ENCODE data around the gene CPM.

The CPM gene

GRCh38 chr12:68903511-68903910 lies 29.5 kb downstream of the CPM start:
- DNase-seq, result no peak

GRCh38 chr12:68901551-68901950 lies 31.4 kb downstream of the CPM start:
- no peak for DNase-seq

GRCh38 chr12:68901145-68901544 lies 31.8 kb downstream of the CPM start:
- no peak for DNase-seq

DNA sequence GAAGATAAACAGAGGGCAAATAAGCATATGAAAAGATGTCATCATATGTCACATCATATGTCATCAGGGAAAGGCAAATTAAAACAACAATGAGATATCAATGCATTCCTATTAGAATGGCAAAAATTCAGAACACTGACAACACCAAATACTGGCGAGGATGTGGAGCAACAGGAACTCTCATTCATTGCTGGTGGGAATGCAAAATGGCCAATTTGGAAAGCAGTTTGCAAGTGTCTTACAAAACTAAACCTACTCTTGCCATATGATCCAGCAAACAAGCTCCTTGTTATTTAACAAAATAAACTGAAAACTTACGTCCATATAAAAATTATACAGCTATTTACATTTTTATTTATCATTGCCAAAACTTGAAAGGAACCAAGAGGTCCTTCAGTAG lies 32.7 kb downstream of the CPM start:
- no peak for DNase-seq

- DNase-seq, result no peak
These were observed 33.7 kb downstream of the CPM start for GRCh38 chr12:68899251-68899771.

- no peak for DNase-seq
These were observed 36.0 kb downstream of the CPM start for GRCh38 chr12:68896881-68897540.

DNA sequence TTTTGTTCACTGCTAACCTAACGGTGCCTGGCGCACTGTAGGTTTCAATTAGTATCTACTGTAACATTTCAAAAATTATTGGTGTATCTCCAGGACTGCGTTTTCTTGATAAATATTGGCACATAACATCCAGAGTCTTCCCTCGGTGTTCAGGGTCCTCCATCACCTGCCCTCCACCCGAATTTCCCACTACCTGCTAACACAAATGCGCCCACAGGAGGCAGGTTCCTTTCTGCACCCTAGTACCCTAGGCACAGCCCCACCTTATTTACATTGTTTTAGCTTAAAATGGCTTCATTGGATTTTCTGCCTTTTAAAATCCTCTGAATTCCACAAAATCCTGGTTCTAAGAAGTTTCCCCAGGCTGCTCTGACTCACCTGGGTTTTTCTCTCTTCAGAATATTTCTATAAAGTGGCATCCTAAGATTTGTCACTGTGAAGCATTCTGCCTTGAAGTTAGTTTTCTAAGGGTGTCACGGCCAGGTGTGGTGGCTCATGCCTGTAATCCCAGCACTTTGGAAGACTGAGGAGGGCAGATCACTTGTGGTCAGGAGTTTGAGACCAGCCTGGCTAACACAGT lies 38.6 kb downstream of the CPM start:
- DNase-seq, result no peak

- DNase-seq, result no peak
These were observed 39.2 kb downstream of the CPM start for GRCh38 chr12:68893741-68894140.

GRCh38 chr12:68893201-68893600 lies 39.8 kb downstream of the CPM start:
- no peak for DNase-seq

- DNase-seq, result no peak
These were observed 41.8 kb downstream of the CPM start for GRCh38 chr12:68891141-68891540.

DNA sequence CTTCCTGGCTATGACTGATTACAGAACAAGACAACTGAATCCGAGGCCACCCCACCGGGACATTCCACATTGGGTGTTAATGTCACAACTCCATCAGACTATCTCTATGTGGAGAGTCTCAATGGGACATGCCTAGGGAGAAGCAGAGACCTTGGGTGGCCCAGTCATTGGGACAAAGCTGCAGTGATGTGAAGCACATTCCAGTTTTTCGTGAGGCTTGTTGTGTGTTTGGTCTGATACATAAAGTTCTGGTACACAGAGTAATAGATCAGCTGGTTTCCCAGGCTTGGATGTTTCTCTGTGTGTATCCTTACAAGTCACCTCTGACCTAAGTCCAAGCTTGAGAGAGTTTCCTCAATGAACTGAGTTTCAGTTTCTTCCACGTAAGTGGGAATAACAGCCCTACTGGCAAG lies 42.3 kb downstream of the CPM start:
- DNase-seq, result no peak

GRCh38 chr12:68888243-68888642 lies 44.7 kb downstream of the CPM start:
- no peak for DNase-seq

- DNase-seq, result no peak
These were observed 45.3 kb downstream of the CPM start for GRCh38 chr12:68887641-68888040.

DNA sequence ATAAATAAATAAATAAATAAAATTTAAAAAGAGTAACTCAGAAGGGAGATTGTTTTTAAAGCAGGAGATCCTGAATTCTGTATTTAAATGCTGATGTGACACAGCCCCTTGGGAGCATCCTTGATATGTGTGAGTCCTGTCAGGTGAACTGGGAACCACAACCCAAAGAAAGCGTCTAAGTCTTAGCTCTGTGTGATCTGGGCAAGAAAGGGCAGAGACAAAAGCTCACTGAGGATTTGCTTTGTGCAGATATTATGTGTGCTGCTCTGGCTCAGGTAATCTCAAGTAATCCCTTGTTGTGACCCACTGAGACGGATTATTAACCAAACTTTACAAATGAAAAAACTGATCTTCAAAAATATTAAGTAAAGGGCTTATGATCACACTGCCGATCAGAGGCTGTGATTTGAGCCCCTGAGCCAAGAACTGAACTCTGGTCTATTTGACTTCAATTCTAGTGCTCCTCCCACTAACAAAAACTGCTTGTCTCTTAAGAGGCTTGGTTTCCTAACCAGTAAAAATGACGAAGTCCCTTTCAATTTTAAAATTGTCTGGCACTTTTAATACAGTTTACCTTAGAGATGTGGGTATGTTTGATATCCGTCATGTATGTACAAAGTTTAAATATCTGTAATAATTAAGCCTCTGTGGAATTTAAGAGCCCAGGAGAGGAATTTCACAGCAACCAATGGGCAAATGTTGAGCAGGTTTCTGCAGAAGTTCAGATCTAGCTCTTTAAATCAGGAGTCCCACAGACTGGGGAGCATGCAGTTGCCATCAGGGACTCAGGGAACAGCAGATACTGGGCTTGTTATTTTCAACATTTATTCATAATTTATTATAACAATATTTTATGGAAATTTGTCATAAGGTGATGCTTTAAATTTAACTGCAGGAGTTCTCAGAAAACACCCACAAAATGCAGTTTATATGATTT lies 46.1 kb downstream of the CPM start:
- DNase-seq, result no peak

- no peak for DNase-seq
These were observed 47.6 kb downstream of the CPM start for GRCh38 chr12:68885381-68885780.

DNA sequence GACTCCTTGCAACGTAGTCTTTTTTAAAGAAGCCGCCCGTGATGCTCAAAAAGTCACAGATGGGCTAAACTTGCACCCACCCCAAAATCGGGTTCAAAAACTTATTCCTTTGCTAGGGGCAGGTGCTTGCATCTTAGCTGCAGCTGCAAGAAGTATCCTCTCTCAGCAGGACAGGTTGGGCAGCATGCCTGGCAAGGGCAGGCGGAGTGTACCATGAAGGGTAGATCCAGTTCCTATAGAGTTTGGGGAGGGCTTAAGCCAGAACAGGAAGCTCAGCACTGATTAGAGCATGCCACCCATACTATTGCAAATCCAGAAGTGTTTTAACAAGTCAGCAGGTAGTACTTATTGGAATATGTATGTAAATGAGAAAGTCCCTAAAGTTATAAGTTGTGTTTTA lies 48.7 kb downstream of the CPM start:
- no peak for DNase-seq

- no peak for DNase-seq
These were observed 49.8 kb downstream of the CPM start for GRCh38 chr12:68883151-68883550.

- no peak for DNase-seq
These were observed 50.6 kb downstream of the CPM start for GRCh38 chr12:68882251-68882964.

DNA sequence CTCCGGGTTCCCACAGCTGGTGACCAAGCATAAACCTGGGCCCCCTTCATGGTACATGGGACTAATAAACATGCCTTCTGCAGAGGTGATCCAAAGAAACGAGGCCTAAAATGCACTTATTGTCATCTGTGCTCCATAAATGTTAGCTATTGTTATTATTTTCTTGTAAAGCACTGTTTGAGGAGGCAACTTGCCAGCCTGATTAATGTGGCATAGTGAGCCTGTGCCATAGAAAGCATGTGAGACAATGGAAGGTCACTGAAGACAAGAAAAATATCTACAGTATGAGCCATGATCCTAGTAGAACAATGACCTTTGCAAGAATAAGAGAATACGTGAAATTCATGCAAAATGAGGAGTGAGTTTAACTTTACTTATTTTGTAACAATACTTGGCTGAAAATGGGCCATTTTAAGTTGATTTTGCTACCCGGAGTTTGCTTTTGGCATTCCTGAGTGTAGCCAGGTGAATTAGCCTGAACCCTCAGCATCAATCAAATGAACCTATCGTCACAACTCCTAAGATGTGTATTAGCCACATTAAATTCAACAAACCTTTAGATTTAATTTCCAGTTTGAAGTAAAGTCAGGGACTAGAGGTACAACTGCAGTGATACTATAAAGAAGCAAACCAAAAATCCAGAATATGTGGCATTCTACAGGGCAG lies 52.2 kb downstream of the CPM start:
- no peak for DNase-seq

DNA sequence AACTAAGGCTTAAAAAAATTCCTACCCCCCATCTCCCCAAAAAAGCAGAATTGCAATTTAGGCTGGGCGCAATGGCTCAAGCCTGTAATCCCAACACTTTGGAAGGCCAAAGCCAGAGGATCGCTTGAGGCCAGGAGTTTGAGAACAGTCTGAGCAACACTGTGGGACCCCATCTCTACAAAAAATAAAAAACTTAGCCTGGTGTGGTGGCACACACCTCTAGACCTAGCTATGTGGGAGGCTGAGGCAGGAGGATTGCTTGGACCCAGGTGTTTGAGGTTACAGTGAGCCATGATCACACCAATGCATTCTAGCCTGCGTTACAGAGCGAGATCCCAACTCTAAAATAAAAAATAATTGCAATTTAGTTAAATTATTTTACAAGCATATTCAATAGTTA lies 54.1 kb downstream of the CPM start:
- no peak for DNase-seq

- no peak for DNase-seq
These were observed 54.7 kb downstream of the CPM start for GRCh38 chr12:68878283-68878682.

- no peak for DNase-seq
These were observed 55.4 kb downstream of the CPM start for GRCh38 chr12:68877583-68877982.

- DNase-seq, result no peak
These were observed 56.5 kb downstream of the CPM start for GRCh38 chr12:68876461-68876860.
